MCF 10A (cell line): ENCODE results near the gene MED12L. TPM values are rescaled to one million over a fixed set of nuclear protein-coding genes. Genes with fewer than 3 reads are reported as not detected.

Experiments
- BruUV-seq: library from RNA; stranded (reverse); fragments of 400-500 nt; replicated peaks from 2 replicates; lab custom pipeline; 2021; lab: Mats Ljungman, UMichigan
- CTCF ChIA-PET: fragments of 300-600 bp; sonication (Branson Sonifier 250); formaldehyde crosslinking; extraction: SDS; loops from one replicate; lab custom pipeline; 2021; ENCODE audit warnings: antibody characterized with exemption, inconsistent platforms; lab: Yijun Ruan, JAX
- POLR2A ChIA-PET: fragments of 300-600, 350-650 bp; sonication (Branson Sonifier 250); formaldehyde crosslinking; extraction: SDS; loops from one replicate; lab custom pipeline; 2020; ENCODE audit warnings: antibody characterized with exemption, inconsistent platforms; lab: Yijun Ruan, JAX
- DNase-seq: peaks from one replicate; pipeline ENCODE4 v3.0.0-alpha.2; 2018; ENCODE audit not compliant: unreplicated experiment
- H3K27ac Mint-ChIP-seq: one replicate; pipeline ENCODE4 v1.8.0; 2022; ENCODE audit warnings: mild to moderate bottlenecking, low read depth, mixed read lengths; ENCODE audit not compliant: unreplicated experiment
- H3K27me3 Mint-ChIP-seq: one replicate; pipeline ENCODE4 v1.8.0; 2022; ENCODE audit warnings: mixed read lengths; ENCODE audit not compliant: insufficient read depth, unreplicated experiment
- H3K36me3 Mint-ChIP-seq: one replicate; pipeline ENCODE4 v1.8.0; 2022; ENCODE audit warnings: mild to moderate bottlenecking, moderate library complexity, mixed read lengths; ENCODE audit not compliant: insufficient read depth, unreplicated experiment
- H3K4me1 Mint-ChIP-seq: one replicate; pipeline ENCODE4 v1.8.0; 2022; ENCODE audit warnings: mixed read lengths; ENCODE audit not compliant: insufficient read depth, unreplicated experiment
- H3K4me3 Mint-ChIP-seq: one replicate; pipeline ENCODE4 v1.8.0; 2022; ENCODE audit warnings: mild to moderate bottlenecking, moderate library complexity, mixed read lengths; ENCODE audit not compliant: unreplicated experiment
- H3K9me3 Mint-ChIP-seq: one replicate; pipeline ENCODE4 v1.8.0; 2022; ENCODE audit warnings: mixed read lengths; ENCODE audit not compliant: unreplicated experiment
- intact Hi-C: fragments of 100-400 bp; cut with micrococcal nuclease; formaldehyde crosslinking; loops from 2 replicates; pipeline ENCODE4 v1.14.1; 2022
- total RNA-seq: library from RNA; stranded (reverse); gene quantifications from 2 replicates; pipeline ENCODE4 v1.2.3, GENCODE V29; 2022
- TF ChIP-seq, protein P1 (sequence below): fragments of 200-600 bp; IDR thresholded peaks from one replicate; pipeline ENCODE4 v1.8.0; 2022; ENCODE audit warnings: antibody characterized with exemption, mild to moderate bottlenecking; ENCODE audit not compliant: unreplicated experiment

MED12L gene
- total RNA-seq, 1 experiment from 2014 or later = 0.47 TPM

DNA sequence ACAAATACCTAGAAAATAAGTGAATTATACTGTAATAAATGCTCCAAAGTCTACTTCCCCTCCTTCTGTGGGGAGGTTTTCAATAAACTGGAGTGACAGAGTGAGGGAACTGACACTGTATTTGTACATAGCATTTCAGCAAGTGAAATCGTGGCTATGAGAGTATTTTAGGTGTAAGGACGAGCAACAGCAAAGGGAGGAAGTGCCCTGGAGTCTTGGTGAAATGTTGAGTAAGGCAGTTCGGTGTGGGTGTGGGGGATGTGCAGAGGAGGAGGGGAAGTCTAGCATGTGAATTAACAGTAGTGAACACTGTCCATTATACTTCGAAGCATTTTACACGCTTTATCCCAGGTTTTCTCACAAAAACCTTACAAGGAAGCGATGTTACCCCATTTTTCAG is 262.0 kb downstream of the MED12L start:
- intact Hi-C loops = no loop called here
- TF ChIP-seq, protein P1, sequence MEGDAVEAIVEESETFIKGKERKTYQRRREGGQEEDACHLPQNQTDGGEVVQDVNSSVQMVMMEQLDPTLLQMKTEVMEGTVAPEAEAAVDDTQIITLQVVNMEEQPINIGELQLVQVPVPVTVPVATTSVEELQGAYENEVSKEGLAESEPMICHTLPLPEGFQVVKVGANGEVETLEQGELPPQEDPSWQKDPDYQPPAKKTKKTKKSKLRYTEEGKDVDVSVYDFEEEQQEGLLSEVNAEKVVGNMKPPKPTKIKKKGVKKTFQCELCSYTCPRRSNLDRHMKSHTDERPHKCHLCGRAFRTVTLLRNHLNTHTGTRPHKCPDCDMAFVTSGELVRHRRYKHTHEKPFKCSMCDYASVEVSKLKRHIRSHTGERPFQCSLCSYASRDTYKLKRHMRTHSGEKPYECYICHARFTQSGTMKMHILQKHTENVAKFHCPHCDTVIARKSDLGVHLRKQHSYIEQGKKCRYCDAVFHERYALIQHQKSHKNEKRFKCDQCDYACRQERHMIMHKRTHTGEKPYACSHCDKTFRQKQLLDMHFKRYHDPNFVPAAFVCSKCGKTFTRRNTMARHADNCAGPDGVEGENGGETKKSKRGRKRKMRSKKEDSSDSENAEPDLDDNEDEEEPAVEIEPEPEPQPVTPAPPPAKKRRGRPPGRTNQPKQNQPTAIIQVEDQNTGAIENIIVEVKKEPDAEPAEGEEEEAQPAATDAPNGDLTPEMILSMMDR = no peak
- no TSS peak for BruUV-seq
- H3K4me1 Mint-ChIP-seq = peaks cover 8% of the 10 kb centered on the region
- H3K36me3 Mint-ChIP-seq = no peaks in the 10 kb centered on the region
- ChIA-PET CTCF (interaction anchor here (1.0 kb wide), 1 partner anchor 16 kb away, joined by 5 read pairs; no protein-coding TSS in a partner anchor), POLR2A (interaction anchor here (1.0 to 1.1 kb wide), 2 partner anchors 8 to 59 kb away, joined by 3 to 4 read pairs; no protein-coding TSS in a partner anchor)
- H3K27ac Mint-ChIP-seq = no peak overlapping the region
- no peak for DNase-seq
- no peak overlapping the region for H3K4me3 Mint-ChIP-seq
- H3K27me3 Mint-ChIP-seq = no peaks in the 10 kb centered on the region
- no peaks in the 10 kb centered on the region for H3K9me3 Mint-ChIP-seq

DNA sequence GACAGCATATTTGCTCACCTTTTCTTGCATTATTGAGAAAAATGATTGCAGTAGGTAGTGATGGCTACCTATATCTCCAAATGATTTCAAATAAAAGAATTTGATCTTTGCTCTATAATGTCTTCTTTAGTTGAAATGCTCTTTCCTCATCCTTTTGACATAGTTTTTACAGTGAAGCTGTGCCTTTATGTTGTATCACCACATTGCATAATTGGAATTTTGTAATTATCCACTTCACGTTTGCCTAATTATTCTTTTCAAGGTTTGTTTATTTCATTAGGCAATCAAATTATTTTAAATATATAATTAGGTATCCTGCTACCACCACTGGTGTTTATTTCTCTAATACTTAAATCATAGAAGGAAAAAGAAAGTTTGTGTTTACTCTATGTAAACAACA is 265.2 kb downstream of the MED12L start:
- ChIA-PET CTCF (no interaction called here), POLR2A (no interaction called here)
- no peaks in the 10 kb centered on the region for H3K27me3 Mint-ChIP-seq
- H3K36me3 Mint-ChIP-seq = no peaks in the 10 kb centered on the region
- H3K4me1 Mint-ChIP-seq = peaks cover 8% of the 10 kb centered on the region
- intact Hi-C loops = no loop called here
- H3K4me3 Mint-ChIP-seq = no peak overlapping the region
- no peak for DNase-seq
- no peaks in the 10 kb centered on the region for H3K9me3 Mint-ChIP-seq
- TF ChIP-seq, protein P1 = no peak
- BruUV-seq = no TSS peak
- no peak overlapping the region for H3K27ac Mint-ChIP-seq

DNA sequence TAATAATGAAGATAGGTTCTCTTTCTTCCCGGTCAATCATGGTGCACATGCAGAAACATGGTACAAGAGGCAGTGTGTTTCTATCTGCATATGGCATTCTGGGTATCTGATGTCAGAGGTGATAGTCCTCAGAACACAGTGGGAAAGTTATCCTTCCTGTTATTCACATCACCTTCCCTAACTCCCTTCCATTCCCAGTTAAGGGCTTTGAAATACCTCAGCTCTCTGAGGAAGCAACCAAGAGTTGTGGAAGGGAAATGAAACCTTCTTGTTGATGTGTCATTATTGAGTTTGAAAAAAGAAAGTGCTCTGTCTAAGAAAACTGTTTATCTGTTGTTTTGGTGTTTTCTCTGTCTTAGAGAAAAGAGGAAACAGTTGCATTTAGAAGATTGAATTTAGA is 265.8 kb downstream of the MED12L start:
- intact Hi-C loops = no loop called here
- BruUV-seq = no TSS peak
- H3K27ac Mint-ChIP-seq = no peak overlapping the region
- H3K9me3 Mint-ChIP-seq = no peaks in the 10 kb centered on the region
- peaks cover 3% of the 10 kb centered on the region for H3K4me1 Mint-ChIP-seq
- ChIA-PET CTCF (interaction anchor here (0.5 to 0.8 kb wide), 2 partner anchors 108 to 158 kb away, joined by 3 read pairs; no protein-coding TSS in a partner anchor), POLR2A (no interaction called here)
- H3K4me3 Mint-ChIP-seq = no peak overlapping the region
- TF ChIP-seq, protein P1 = no peak
- H3K27me3 Mint-ChIP-seq = no peaks in the 10 kb centered on the region
- no peak for DNase-seq
- H3K36me3 Mint-ChIP-seq = no peaks in the 10 kb centered on the region

DNA sequence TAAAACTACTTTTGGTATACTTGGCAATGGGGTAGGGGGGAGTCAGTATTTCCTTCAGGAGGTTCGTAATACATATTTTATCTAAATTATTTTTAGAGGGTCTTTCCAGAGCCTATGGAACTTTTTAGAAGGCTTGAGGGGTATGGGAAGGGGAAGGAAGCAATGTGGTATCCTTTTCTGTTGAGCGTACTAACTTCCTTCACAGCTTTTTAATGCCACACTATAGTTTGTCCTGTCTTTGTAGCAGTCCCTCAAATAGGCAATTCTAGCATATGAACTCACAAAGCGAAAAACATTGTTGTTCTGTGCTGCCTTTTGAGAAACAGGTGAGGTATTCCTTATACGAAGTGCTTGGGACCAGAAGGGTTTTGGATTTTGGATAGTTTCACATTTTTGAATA is 266.2 kb downstream of the MED12L start:
- Mint-ChIP-seq H3K36me3 (no peaks in the 10 kb centered on the region), H3K27me3 (no peaks in the 10 kb centered on the region), H3K27ac (no peak overlapping the region), H3K4me1 (no peaks in the 10 kb centered on the region), H3K4me3 (no peak overlapping the region), H3K9me3 (no peaks in the 10 kb centered on the region)
- POLR2A ChIA-PET = no interaction called here
- TF ChIP-seq, protein P1 = no peak
- intact Hi-C loops = no loop called here
- CTCF ChIA-PET = interaction anchor here (0.5 to 0.8 kb wide), 2 partner anchors 108 to 158 kb away, joined by 3 read pairs; no protein-coding TSS in a partner anchor
- BruUV-seq = no TSS peak
- DNase-seq = no peak
